Glomerular endothelial cell (primary cell): Measurements from ENCODE around the gene INSL3. TPM values are rescaled to one million over a fixed set of nuclear protein-coding genes. Genes with fewer than 3 reads are reported as not detected.

Experiments used
- total RNA-seq: library from RNA; depleted of rRNA; stranded (reverse); fragments of >200 nt; gene quantifications from 2 replicates; pipeline ENCODE4 v1.2.3, GENCODE V29; 2015

The INSL3 gene
- total RNA-seq, 1 donor from 2014 or later, result not detected

Other genes starting within 250 kb of the INSL3 start
- gene UNC13A, start 133.2 kb downstream of the INSL3 start, total RNA-seq, result 0.19 and 0.70 TPM in 2 replicates
- 72.2 and 141 TPM in 2 replicates for gene MAP1S, start 102.0 kb downstream of the INSL3 start, total RNA-seq
- 0.93 and 3.1 TPM in 2 replicates for gene FCHO1, start 70.0 kb downstream of the INSL3 start, total RNA-seq
- gene B3GNT3, start 26.4 kb downstream of the INSL3 start, total RNA-seq, result not detected in 2 replicates
- 12.1 and 25.9 TPM in 2 replicates for gene JAK3, start 26.5 kb upstream of the INSL3 start, total RNA-seq
- gene RPL18A, start 38.4 kb upstream of the INSL3 start, total RNA-seq, result 1,326 and 1,657 TPM in 2 replicates
- gene SLC5A5, start 50.4 kb upstream of the INSL3 start, total RNA-seq, result not detected in 2 replicates
- 94.4 and 103 TPM in 2 replicates for gene CCDC124, start 111.5 kb upstream of the INSL3 start, total RNA-seq
- gene KCNN1, start 145.6 kb upstream of the INSL3 start, total RNA-seq, result 0.41 and 2.3 TPM in 2 replicates
- 15.5 and 38.1 TPM in 2 replicates for gene ARRDC2, start 186.7 kb upstream of the INSL3 start, total RNA-seq